GM12891 (cell line): ENCODE results near the gene MGLL.

Source experiments
- DNase-seq: peaks from one replicate; pipeline ENCODE4 v3.0.0; 2011; ENCODE audit warnings: low spot score; ENCODE audit not compliant: insufficient read length
- FAIRE-seq: peaks from 2 replicates; lab custom pipeline; 2011; peaks lifted over from hg19 to GRCh38; lab: Jason Lieb, UNC
- PAX5 ChIP-seq: IDR thresholded peaks from 2 replicates; pipeline ENCODE4 v1.6.1; 2011; ENCODE audit warnings: low read length, moderate library complexity, mild to moderate bottlenecking; ENCODE audit not compliant: insufficient read depth, severe bottlenecking
- POLR2A ChIP-seq: IDR thresholded peaks from 2 replicates; pipeline ENCODE4 v1.6.1; 2011; ENCODE audit warnings: low read depth, low read length, control low read depth
- POLR2AphosphoS5 ChIP-seq: IDR thresholded peaks from 2 replicates; pipeline ENCODE4 v1.6.1; 2011; ENCODE audit warnings: low read depth, low read length, control low read depth
- POU2F2 ChIP-seq: IDR thresholded peaks from 2 replicates; pipeline ENCODE4 v1.6.1; 2011; ENCODE audit warnings: low read depth, mild to moderate bottlenecking, control low read depth, low read length, moderate library complexity
- SPI1 ChIP-seq: IDR thresholded peaks from 2 replicates; pipeline ENCODE4 v1.6.1; 2011; ENCODE audit warnings: low read depth, low read length, control low read depth
- TAF1 ChIP-seq: IDR thresholded peaks from 2 replicates; pipeline ENCODE4 v1.6.1; 2011; ENCODE audit warnings: low read depth, low read length, control low read depth

The MGLL gene

GRCh38 chr3:127791221-127791913 lies 30.9 kb downstream of the MGLL start:
- DNase-seq, result peak; percentile 66
- FAIRE-seq, result peak; percentile 68
- TF ChIP-seq TAF1 (no peak), SPI1 (peak; percentile 75)

- TF ChIP-seq POU2F2 (no peak), TAF1 (no peak), PAX5 (no peak), POLR2A (no peak), POLR2AphosphoS5 (no peak), SPI1 (no peak)
- no peak for FAIRE-seq
Observed at GRCh38 chr3:127790882-127791183, 31.5 kb downstream of the MGLL start.

GRCh38 chr3:127789990-127790881 lies 32.1 kb downstream of the MGLL start:
- no peak for DNase-seq
- TF ChIP-seq POLR2A (no peak), PAX5 (no peak), TAF1 (no peak), POU2F2 (no peak), SPI1 (no peak), POLR2AphosphoS5 (no peak)
- no peak for FAIRE-seq

More at GRCh38 chr3:127790882-127791183, 31.5 kb downstream of the MGLL start:
- DNase-seq, result no peak

- no peak for TF ChIP-seq POLR2AphosphoS5
- TF ChIP-seq TAF1, result no peak
- no peak for TF ChIP-seq POU2F2
- TF ChIP-seq POLR2A, result no peak
- TF ChIP-seq PAX5, result no peak
- TF ChIP-seq SPI1, result no peak
- no peak for DNase-seq
- no peak for FAIRE-seq
Observed at GRCh38 chr3:127789051-127789450, 33.3 kb downstream of the MGLL start.

- no peak for FAIRE-seq
- no peak for DNase-seq
- TF ChIP-seq SPI1, result no peak
- TF ChIP-seq TAF1, result no peak
- TF ChIP-seq POLR2A, result no peak
- TF ChIP-seq POU2F2, result no peak
- TF ChIP-seq POLR2AphosphoS5, result no peak
- TF ChIP-seq PAX5, result no peak
Observed at GRCh38 chr3:127788451-127788909, 33.8 kb downstream of the MGLL start.

- no peak for FAIRE-seq
- no peak for DNase-seq
- TF ChIP-seq SPI1 (no peak), POLR2A (no peak), PAX5 (no peak), POU2F2 (no peak), TAF1 (no peak), POLR2AphosphoS5 (no peak)
Observed at GRCh38 chr3:127787571-127788365, 34.5 kb downstream of the MGLL start.

- FAIRE-seq, result no peak
- TF ChIP-seq POLR2AphosphoS5 (no peak), TAF1 (no peak), POLR2A (no peak), POU2F2 (no peak), PAX5 (no peak), SPI1 (no peak)
- no peak for DNase-seq
Observed at GRCh38 chr3:127787071-127787490, 35.2 kb downstream of the MGLL start.

- DNase-seq, result no peak
Observed at GRCh38 chr3:127786353-127787070, 35.8 kb downstream of the MGLL start.

More at GRCh38 chr3:127786353-127787070, 35.8 kb downstream of the MGLL start:
- no peak for TF ChIP-seq POLR2A
- TF ChIP-seq SPI1, result no peak
- no peak for TF ChIP-seq POLR2AphosphoS5
- no peak for TF ChIP-seq TAF1
- FAIRE-seq, result no peak
